Esophagus muscularis mucosa (tissue), 4 donors: Measurements from ENCODE around the gene XYLT1. TPM values are rescaled to one million over a fixed set of nuclear protein-coding genes. Genes with fewer than 3 reads are reported as not detected.

Experiments
- DNase-seq: peaks from one replicate; pipeline ENCODE4 v3.0.0-alpha.2; 2017; ENCODE audit errors: extremely low spot score
- H3K27ac ChIP-seq, 4 donors: fragments of 200-600 bp; sonication (generic); replicated peaks in 1 of 4; 1 replicate in 3 of 4; 2 replicates in 1 of 4; pipeline ENCODE4 v1.5.1; 2016 to 2019; ENCODE audit warnings: mild to moderate bottlenecking in 1 of 4
- H3K27me3 ChIP-seq, 4 donors: fragments of 200-600 bp; sonication (generic); one replicate each; pipeline versions ENCODE4 v1.5.1 to v1.6.0; 2016 to 2019
- H3K36me3 ChIP-seq, 4 donors: fragments of 200-600 bp; sonication (generic); one replicate each; pipeline ENCODE4 v1.5.1; 2016 to 2019
- H3K4me1 ChIP-seq, 4 donors: fragments of 200-600 bp; sonication (generic); one replicate each; pipeline ENCODE4 v1.5.1; 2016 to 2019
- H3K4me3 ChIP-seq, 4 donors: fragments of 200-600 bp; sonication (generic); 1 replicate in 2 of 4; 2 replicates in 2 of 4; pipeline ENCODE4 v1.5.1; 2016 to 2019; ENCODE audit warnings: mild to moderate bottlenecking in 4 of 4, moderate library complexity in 1 of 4
- H3K9me3 ChIP-seq, 4 donors: fragments of 200-600 bp; sonication (generic); 1 replicate in 3 of 4; 2 replicates in 1 of 4; pipeline ENCODE4 v1.5.1; 2016 to 2019
- CTCF ChIP-seq, 3 experiments: fragments of 200-600 bp in 2 of 3; fragments of 450-650 bp in 1 of 3; sonication (generic) in 2 of 3; IDR thresholded peaks; one replicate each; pipeline ENCODE4 v1.5.1; 2017 to 2019; ENCODE audit warnings: antibody characterized with exemption in 3 of 3, mild to moderate bottlenecking in 2 of 3, moderate library complexity in 1 of 3
- EP300 ChIP-seq: sonication (generic); formaldehyde crosslinking; IDR thresholded peaks from one replicate; pipeline ENCODE4 v1.6.1; 2017; ENCODE audit warnings: antibody characterized with exemption
- POLR2A ChIP-seq: fragments of 450-650 bp; IDR thresholded peaks from one replicate; pipeline ENCODE4 v1.6.1; 2017; ENCODE audit warnings: antibody characterized with exemption, moderate library complexity, mild to moderate bottlenecking, low read depth
- POLR2AphosphoS5 ChIP-seq, 2 donors: sonication (generic); formaldehyde crosslinking; IDR thresholded peaks; one replicate each; pipeline ENCODE4 v1.6.1; 2017; ENCODE audit warnings: antibody characterized with exemption in 2 of 2
- WGBS: methylation state at CpG from one replicate; pipeline ENCODE4 v1.1.5; 2018; 5-methylcytosine and 5-hydroxymethylcytosine counted together
- intact Hi-C: fragments of 100-400 bp; cut with DNase I; formaldehyde crosslinking; loops from one replicate; pipeline ENCODE4 v1.15.1; 2023
- total RNA-seq, 4 donors: library from RNA; depleted of rRNA; stranded (reverse); fragments of >200 nt; gene quantifications; one replicate each; pipeline versions ENCODE4 v1.1.0 to v1.2.1, GENCODE V29; 2016

The XYLT1 gene
- total RNA-seq, 4 donors from 2014 or later: 25.2 to 57.1 (median 33.5) TPM

- Histone ChIP-seq H3K9me3 (no peaks in the 10 kb centered on the region), H3K4me3 (no peak overlapping the region), H3K36me3 (peaks cover 0 to 30% (median 7%) of the 10 kb centered on the region in 4 donors), H3K4me1 (no peaks in the 10 kb centered on the region), H3K27ac (no peak overlapping the region), H3K27me3 (no peaks in the 10 kb centered on the region)
- TF ChIP-seq EP300: no peak
- TF ChIP-seq CTCF (IDR thresholded peaks at IDR 0.05): no peak
- TF ChIP-seq POLR2A: no peak
- no peak for TF ChIP-seq POLR2AphosphoS5 (IDR thresholded peaks at IDR 0.05)
- intact Hi-C loops: no loop called here
- WGBS: 49% methylated on average over 18 of the region's 18 CpGs
- DNase-seq: no peak
Observed at GRCh38 chr16:17160285-17160853, 310.4 kb downstream of the XYLT1 start.

- no peak for DNase-seq
- H3K4me1 ChIP-seq: no peaks in the 10 kb centered on the region
- H3K4me3 ChIP-seq: no peak overlapping the region
- whole genome bisulfite sequencing: 64% methylated on average over 12 of the region's 12 CpGs
- no peaks in the 10 kb centered on the region for H3K27me3 ChIP-seq
- TF ChIP-seq EP300: no peak
- H3K27ac ChIP-seq: no peak overlapping the region
- no peaks in the 10 kb centered on the region for H3K9me3 ChIP-seq
- peaks cover 0 to 24% (median 7%) of the 10 kb centered on the region in 4 donors for H3K36me3 ChIP-seq
- intact Hi-C loops: loop anchor here (10.0 kb wide), 1 partner anchor 65 kb away; no protein-coding TSS in a partner anchor
Observed at GRCh38 chr16:17159617-17160016, 311.1 kb downstream of the XYLT1 start.

GRCh38 chr16:17155936-17156335 is 314.8 kb downstream of the XYLT1 start:
- TF ChIP-seq EP300 (no peak), POLR2A (no peak), POLR2AphosphoS5 (IDR thresholded peaks at IDR 0.05) (no peak), CTCF (IDR thresholded peaks at IDR 0.05) (no peak)
- H3K36me3 ChIP-seq: peaks cover 0 to 27% (median 6%) of the 10 kb centered on the region in 4 donors
- intact Hi-C loops: loop anchor here (10.0 kb wide), 1 partner anchor 61 kb away; no protein-coding TSS in a partner anchor
- no peaks in the 10 kb centered on the region for H3K27me3 ChIP-seq
- 91% methylated on average over 1 of the region's 1 CpG for WGBS
- H3K9me3 ChIP-seq: no peaks in the 10 kb centered on the region
- no peak overlapping the region for H3K4me3 ChIP-seq
- H3K27ac ChIP-seq: no peak overlapping the region
- DNase-seq: no peak
- no peaks in the 10 kb centered on the region for H3K4me1 ChIP-seq

- Histone ChIP-seq H3K27ac (no peak overlapping the region), H3K4me3 (no peak overlapping the region), H3K9me3 (no peaks in the 10 kb centered on the region), H3K27me3 (no peaks in the 10 kb centered on the region), H3K36me3 (peaks cover 0 to 28% (median 5%) of the 10 kb centered on the region in 4 donors), H3K4me1 (no peaks in the 10 kb centered on the region)
- WGBS: 87% methylated on average over 5 of the region's 5 CpGs
- intact Hi-C loops: loop anchor here (10.0 kb wide), 1 partner anchor 61 kb away; no protein-coding TSS in a partner anchor
- no peak for TF ChIP-seq POLR2AphosphoS5 (IDR thresholded peaks at IDR 0.05)
- TF ChIP-seq CTCF (IDR thresholded peaks at IDR 0.05): no peak
- no peak for TF ChIP-seq POLR2A
- TF ChIP-seq EP300: no peak
- no peak for DNase-seq
Observed at GRCh38 chr16:17155485-17155884, 315.3 kb downstream of the XYLT1 start.

DNA sequence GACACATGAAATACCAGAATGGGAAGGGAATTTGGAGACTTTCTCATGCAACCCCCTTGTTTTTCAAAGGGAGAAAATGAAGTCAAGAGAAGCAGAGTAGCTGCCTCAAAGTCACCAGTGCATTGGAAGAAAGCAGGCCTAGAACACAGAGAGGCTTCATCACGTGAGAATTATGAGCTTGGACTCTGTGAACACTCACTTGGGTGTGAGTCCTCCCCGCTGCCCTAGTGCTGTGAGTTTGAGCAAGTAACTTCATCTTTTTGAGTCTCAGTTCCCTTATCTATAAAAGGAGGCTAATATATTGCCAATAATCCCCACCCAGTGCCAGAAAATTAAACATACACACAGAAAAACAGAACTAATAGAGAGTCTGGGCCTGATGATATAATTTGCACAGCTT is 315.8 kb downstream of the XYLT1 start:
- TF ChIP-seq POLR2AphosphoS5 (IDR thresholded peaks at IDR 0.05) (no peak), EP300 (no peak), POLR2A (no peak), CTCF (IDR thresholded peaks at IDR 0.05) (no peak)
- intact Hi-C loops: loop anchor here (10.0 kb wide), 1 partner anchor 60 kb away; no protein-coding TSS in a partner anchor
- no peak overlapping the region for H3K4me3 ChIP-seq
- no peaks in the 10 kb centered on the region for H3K4me1 ChIP-seq
- H3K27ac ChIP-seq: no peak overlapping the region
- peaks cover 0 to 28% (median 5%) of the 10 kb centered on the region in 4 donors for H3K36me3 ChIP-seq
- no peak for DNase-seq
- H3K27me3 ChIP-seq: no peaks in the 10 kb centered on the region
- no peaks in the 10 kb centered on the region for H3K9me3 ChIP-seq
- 86% methylated on average over 2 of the region's 2 CpGs for WGBS
